MM.1S (cell line): ENCODE results near the gene ANKRD13B.
A peak's percentile ranks its signal among the peaks of the same experiment; 100 is the strongest.

Source experiments
- DNase-seq: peaks from one replicate; pipeline ENCODE4 v3.0.0-alpha.2; 2015
- H2AFZ ChIP-seq: fragments of 300-600 bp; sonication (generic); 2 replicates; pipeline ENCODE4 v1.6.0; 2016; ENCODE audit warnings: antibody characterized with exemption, low read length
- H3F3A ChIP-seq: fragments of 300-600 bp; sonication (generic); 2 replicates; pipeline ENCODE4 v1.6.1; 2016; ENCODE audit warnings: mild to moderate bottlenecking, antibody characterized with exemption, low read length, moderate library complexity, mixed read lengths; ENCODE audit not compliant: insufficient read depth
- H3K27ac ChIP-seq: fragments of 300-600 bp; sonication (generic); 2 replicates; pipeline ENCODE4 v1.5.1; 2016; ENCODE audit warnings: mild to moderate bottlenecking, low read length
- H3K27me3 ChIP-seq: fragments of 300-600 bp; sonication (generic); replicated peaks from 2 replicates; pipeline ENCODE4 v1.6.0; 2016; ENCODE audit warnings: low read length; ENCODE audit not compliant: insufficient read depth
- H3K36me3 ChIP-seq: fragments of 300-600 bp; sonication (generic); replicated peaks from 2 replicates; pipeline ENCODE4 v1.6.1; 2016; ENCODE audit warnings: mild to moderate bottlenecking, low read length, mixed read lengths; ENCODE audit not compliant: insufficient read depth
- H3K4me1 ChIP-seq: fragments of 300-600 bp; sonication (generic); 2 replicates; pipeline ENCODE4 v1.6.1; 2016; ENCODE audit warnings: low read length, mixed read lengths
- H3K4me2 ChIP-seq: fragments of 300-600 bp; sonication (generic); 2 replicates; pipeline ENCODE4 v1.6.0; 2016; ENCODE audit warnings: low read depth, low read length
- H3K4me3 ChIP-seq: fragments of 300-600 bp; sonication (generic); 2 replicates; pipeline ENCODE4 v1.5.1; 2016; ENCODE audit warnings: low read length, mixed read lengths
- H3K79me2 ChIP-seq: fragments of 300-600 bp; sonication (generic); 2 replicates; pipeline ENCODE4 v1.6.1; 2016; ENCODE audit warnings: mixed run types, low read length, mixed read lengths
- H3K9ac ChIP-seq: fragments of 300-600 bp; sonication (generic); 2 replicates; pipeline ENCODE4 v1.6.1; 2016; ENCODE audit warnings: low read length, mixed read lengths
- H3K9me2 ChIP-seq: fragments of 300-600 bp; sonication (generic); replicated peaks from 2 replicates; pipeline ENCODE4 v1.6.1; 2016; ENCODE audit warnings: mild to moderate bottlenecking, low read length, mixed read lengths; ENCODE audit not compliant: insufficient read depth
- H3K9me3 ChIP-seq: fragments of 300-600 bp; sonication (generic); replicated peaks from 2 replicates; pipeline ENCODE4 v1.6.1; 2016; ENCODE audit warnings: mild to moderate bottlenecking, low read length, mixed read lengths; ENCODE audit not compliant: insufficient read depth
- H4K20me1 ChIP-seq: fragments of 300-600 bp; sonication (generic); 2 replicates; pipeline ENCODE4 v1.6.1; 2016; ENCODE audit warnings: mild to moderate bottlenecking, low read length, moderate library complexity, mixed read lengths; ENCODE audit not compliant: insufficient read depth
- EZH2 ChIP-seq: fragments of 300-600 bp; sonication (generic); optimal IDR thresholded peaks from 2 replicates; pipeline ENCODE3; 2017; ENCODE audit warnings: low read depth, mild to moderate bottlenecking, antibody characterized with exemption, low read length, mixed read lengths
- EZH2phosphoT487 ChIP-seq: fragments of 300-600 bp; sonication (generic); IDR thresholded peaks from 2 replicates; pipeline ENCODE4 v1.6.1; 2018; ENCODE audit warnings: antibody characterized with exemption, low read length
- TF ChIP-seq, protein P1 (sequence below): fragments of 300-600 bp; sonication (generic); IDR thresholded peaks from 2 replicates; pipeline ENCODE4 v1.5.1; 2016; ENCODE audit warnings: antibody characterized with exemption, low read length, mixed read lengths

Gene ANKRD13B

DNA sequence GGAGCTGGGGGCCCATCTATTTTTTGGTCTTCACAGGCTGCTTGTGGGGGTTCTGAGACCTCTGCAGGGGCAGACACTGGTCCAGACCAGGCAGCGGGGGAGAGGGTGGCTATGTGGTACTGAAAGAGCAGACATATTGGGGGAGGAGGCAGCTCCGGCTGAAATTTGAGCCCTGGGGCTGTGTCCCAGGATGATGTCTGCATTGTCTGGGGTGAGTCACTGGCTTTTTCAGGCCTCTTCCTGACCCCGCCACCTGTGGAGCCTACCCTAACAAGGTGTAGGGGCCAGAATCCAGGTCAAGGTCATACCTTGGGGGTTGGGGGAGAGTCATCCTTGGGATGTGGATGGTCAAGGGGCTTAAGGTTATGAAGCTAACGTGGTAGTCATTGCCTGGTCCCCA is 27.3 kb downstream of the ANKRD13B start:
- Histone ChIP-seq H3K4me3 (no peak overlapping the region), H3K27ac (no peak overlapping the region), H3K36me3 (no peaks in the 10 kb centered on the region), H4K20me1 (no peaks in the 10 kb centered on the region), H3K9me3 (no peaks in the 10 kb centered on the region), H3K4me2 (no peak overlapping the region), H3K9me2 (no peaks in the 10 kb centered on the region), H3K4me1 (peaks cover 32% of the 10 kb centered on the region), H3K9ac (no peak overlapping the region), H3F3A (peaks cover 15% of the 10 kb centered on the region; the same call in 1 of the 2 replicates), H3K79me2 (no peaks in the 10 kb centered on the region), H2AFZ (no peak overlapping the region), H3K27me3 (peaks cover 6% of the 10 kb centered on the region)
- TF ChIP-seq EZH2 (no peak), EZH2phosphoT487 (no peak)
- TF ChIP-seq, protein P1, sequence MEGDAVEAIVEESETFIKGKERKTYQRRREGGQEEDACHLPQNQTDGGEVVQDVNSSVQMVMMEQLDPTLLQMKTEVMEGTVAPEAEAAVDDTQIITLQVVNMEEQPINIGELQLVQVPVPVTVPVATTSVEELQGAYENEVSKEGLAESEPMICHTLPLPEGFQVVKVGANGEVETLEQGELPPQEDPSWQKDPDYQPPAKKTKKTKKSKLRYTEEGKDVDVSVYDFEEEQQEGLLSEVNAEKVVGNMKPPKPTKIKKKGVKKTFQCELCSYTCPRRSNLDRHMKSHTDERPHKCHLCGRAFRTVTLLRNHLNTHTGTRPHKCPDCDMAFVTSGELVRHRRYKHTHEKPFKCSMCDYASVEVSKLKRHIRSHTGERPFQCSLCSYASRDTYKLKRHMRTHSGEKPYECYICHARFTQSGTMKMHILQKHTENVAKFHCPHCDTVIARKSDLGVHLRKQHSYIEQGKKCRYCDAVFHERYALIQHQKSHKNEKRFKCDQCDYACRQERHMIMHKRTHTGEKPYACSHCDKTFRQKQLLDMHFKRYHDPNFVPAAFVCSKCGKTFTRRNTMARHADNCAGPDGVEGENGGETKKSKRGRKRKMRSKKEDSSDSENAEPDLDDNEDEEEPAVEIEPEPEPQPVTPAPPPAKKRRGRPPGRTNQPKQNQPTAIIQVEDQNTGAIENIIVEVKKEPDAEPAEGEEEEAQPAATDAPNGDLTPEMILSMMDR: no peak
- DNase-seq: no peak

DNA sequence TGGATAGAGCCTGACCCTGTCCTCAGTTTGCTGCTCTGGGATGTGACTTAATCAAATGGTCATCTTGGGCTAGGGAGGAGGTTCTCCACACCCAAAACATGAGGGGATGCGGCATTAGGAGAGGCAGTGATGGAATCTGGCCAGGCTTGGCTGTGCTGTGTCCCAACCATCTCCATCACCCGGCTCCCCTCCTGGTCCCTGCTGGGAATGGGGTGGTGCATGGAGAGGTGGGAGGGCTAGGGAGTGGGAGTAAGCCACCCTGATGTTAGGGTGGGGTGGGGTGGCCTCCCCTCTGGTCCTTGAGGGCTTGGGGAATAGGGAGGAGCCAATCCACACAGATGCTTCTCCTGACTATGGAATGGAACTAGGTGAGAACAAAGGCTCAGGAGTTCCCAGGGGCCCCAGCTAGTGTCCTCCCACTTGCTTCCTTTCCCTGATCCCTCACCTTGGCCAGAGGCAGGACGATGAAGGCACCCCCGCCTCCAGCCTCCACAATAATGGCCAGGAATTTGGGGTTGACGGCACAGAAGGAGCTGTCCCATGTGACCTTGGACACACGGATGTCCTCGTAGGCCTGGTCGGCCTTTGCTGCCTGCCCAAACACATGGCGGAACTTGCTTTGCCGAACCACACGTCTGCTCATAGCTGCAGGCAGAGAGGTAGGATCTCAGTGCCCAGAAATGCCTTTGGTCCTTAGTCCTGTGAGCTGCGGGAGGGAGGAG is 28.0 kb downstream of the ANKRD13B start:
- no peak for TF ChIP-seq EZH2phosphoT487
- TF ChIP-seq, protein P1: no peak
- TF ChIP-seq EZH2: no peak
- DNase-seq: no peak
- H3K36me3 ChIP-seq: no peaks in the 10 kb centered on the region
- no peaks in the 10 kb centered on the region for H3K79me2 ChIP-seq
- H3K9me3 ChIP-seq: no peaks in the 10 kb centered on the region
- no peak overlapping the region for H3K9ac ChIP-seq
- no peak overlapping the region for H3K27ac ChIP-seq
- peaks cover 6% of the 10 kb centered on the region for H3K27me3 ChIP-seq
- peaks cover 15% of the 10 kb centered on the region; the same call in 1 of the 2 replicates for H3F3A ChIP-seq
- no peak overlapping the region for H3K4me3 ChIP-seq
- no peaks in the 10 kb centered on the region for H4K20me1 ChIP-seq
- no peaks in the 10 kb centered on the region for H3K9me2 ChIP-seq
- no peak overlapping the region for H3K4me2 ChIP-seq
- peaks cover 27% of the 10 kb centered on the region for H3K4me1 ChIP-seq
- H2AFZ ChIP-seq: no peak overlapping the region

DNA sequence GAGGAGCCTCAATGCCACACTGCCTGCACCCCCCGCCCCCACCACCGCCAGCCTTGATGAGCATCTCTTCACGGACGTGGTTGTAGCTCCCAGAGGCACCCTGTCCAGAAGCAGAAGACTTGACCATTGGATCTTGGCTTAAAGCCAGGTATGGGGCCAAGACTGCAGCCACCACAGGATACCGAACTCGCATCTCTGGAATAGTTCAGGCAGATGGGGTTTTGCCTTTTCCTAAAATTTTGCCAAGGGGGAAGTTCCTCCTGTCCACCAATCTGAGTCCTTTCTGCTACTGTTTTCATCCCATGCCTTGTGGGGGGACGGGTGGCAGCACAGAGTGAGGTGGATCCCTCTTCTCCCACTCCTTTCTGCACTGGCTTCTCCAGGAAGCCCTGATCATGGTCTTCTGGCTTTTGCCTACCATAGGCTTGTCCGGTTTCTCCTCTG is 28.8 kb downstream of the ANKRD13B start:
- no peak for DNase-seq
- peak overlapping the region; percentile 92 for H2AFZ ChIP-seq
- H3K4me3 ChIP-seq: peak overlapping the region; percentile 74
- H3K4me2 ChIP-seq: peak overlapping the region; percentile 82
- H3F3A ChIP-seq: peaks cover 15% of the 10 kb centered on the region; the same call in 1 of the 2 replicates
- TF ChIP-seq, protein P1: no peak
- TF ChIP-seq EZH2phosphoT487 (no peak), EZH2 (no peak)
- no peak overlapping the region for H3K27ac ChIP-seq
- H3K79me2 ChIP-seq: no peaks in the 10 kb centered on the region
- peaks cover 19% of the 10 kb centered on the region for H3K4me1 ChIP-seq
- H3K9me3 ChIP-seq: no peaks in the 10 kb centered on the region
- H4K20me1 ChIP-seq: no peaks in the 10 kb centered on the region
- H3K36me3 ChIP-seq: no peaks in the 10 kb centered on the region
- no peaks in the 10 kb centered on the region for H3K9me2 ChIP-seq
- no peaks in the 10 kb centered on the region for H3K27me3 ChIP-seq
- H3K9ac ChIP-seq: peak overlapping the region; percentile 44; the same call in 1 of the 2 replicates
